Hepatocyte (in vitro differentiated cells): ENCODE data around the gene SHC3. TPM values are rescaled to one million over a fixed set of nuclear protein-coding genes. Genes with fewer than 3 reads are reported as not detected.

ENCODE experiments used
- DNase-seq: peaks from one replicate; pipeline ENCODE4 v3.0.0-alpha.2; 2016; ENCODE audit warnings: low spot score
- H2AFZ ChIP-seq: fragments of 200-600 bp; sonication (generic); 2 replicates; pipeline ENCODE4 v1.6.0; 2016; ENCODE audit warnings: antibody characterized with exemption, mild to moderate bottlenecking
- H3K27ac ChIP-seq: fragments of 200-600 bp; sonication (generic); 2 replicates; pipeline ENCODE4 v1.5.1; 2016; ENCODE audit warnings: mild to moderate bottlenecking
- H3K27me3 ChIP-seq: fragments of 200-600 bp; sonication (generic); 2 replicates; pipeline ENCODE4 v1.6.1; 2016
- H3K36me3 ChIP-seq: fragments of 200-600 bp; sonication (generic); replicated peaks from 2 replicates; pipeline ENCODE4 v1.5.1; 2016; ENCODE audit warnings: low read depth; ENCODE audit not compliant: insufficient read depth
- H3K4me1 ChIP-seq: fragments of 200-600 bp; sonication (generic); 2 replicates; pipeline ENCODE4 v1.5.1; 2016; ENCODE audit warnings: mild to moderate bottlenecking, moderate library complexity; ENCODE audit not compliant: insufficient read depth
- H3K4me2 ChIP-seq: fragments of 200-600 bp; sonication (generic); 2 replicates; pipeline ENCODE4 v1.6.0; 2016
- H3K4me3 ChIP-seq: fragments of 200-600 bp; sonication (generic); 2 replicates; pipeline ENCODE4 v1.5.1; 2016; ENCODE audit warnings: mild to moderate bottlenecking
- H3K79me2 ChIP-seq: fragments of 200-600 bp; sonication (generic); 2 replicates; pipeline ENCODE4 v1.6.0; 2017; ENCODE audit warnings: mild to moderate bottlenecking
- H3K9me2 ChIP-seq: fragments of 200-600 bp; sonication (generic); replicated peaks from 2 replicates; pipeline ENCODE4 v1.6.0; 2017; ENCODE audit warnings: mild to moderate bottlenecking; ENCODE audit not compliant: insufficient read depth
- H3K9me3 ChIP-seq: fragments of 200-600 bp; sonication (generic); 2 replicates; pipeline ENCODE4 v1.5.1; 2016; ENCODE audit warnings: low read depth, mild to moderate bottlenecking
- H4K20me1 ChIP-seq: fragments of 200-600 bp; sonication (generic); 2 replicates; pipeline ENCODE4 v1.6.0; 2016; ENCODE audit warnings: mild to moderate bottlenecking; ENCODE audit not compliant: insufficient read depth, poor library complexity, severe bottlenecking
- EZH2 ChIP-seq: fragments of 200-600 bp; sonication (generic); IDR thresholded peaks from 2 replicates; pipeline ENCODE4 v1.6.1; 2016; ENCODE audit warnings: antibody characterized with exemption, mild to moderate bottlenecking, borderline replicate concordance
- EZH2phosphoT487 ChIP-seq: fragments of 200-600 bp; sonication (generic); IDR thresholded peaks from one replicate; pipeline ENCODE4 v1.6.1; 2018; ENCODE audit warnings: antibody characterized with exemption, mild to moderate bottlenecking, low read depth, moderate library complexity; ENCODE audit not compliant: unreplicated experiment, severe bottlenecking
- WGBS: methylation state at CpG from one replicate; pipeline ENCODE4 v1.1.6; 2016; ENCODE audit warnings: low lambda C conversion rate; ENCODE audit errors: missing lambda C conversion rate; 5-methylcytosine and 5-hydroxymethylcytosine counted together
- polyA plus RNA-seq: library from polyadenylated mRNA; unstranded; fragments of >200 nt; fragmentation: Nextera tagmentation; extraction: Ambion mirVana; gene quantifications from 2 replicates; pipeline ENCODE4 v1.2.1, GENCODE V29; 2016
- total RNA-seq: library from RNA; depleted of rRNA; stranded (reverse); fragments of >200 nt; gene quantifications from 2 replicates; pipeline ENCODE4 v1.2.3, GENCODE V29; 2014
- TF ChIP-seq, protein P1 (sequence below): fragments of 200-600 bp; sonication (generic); IDR thresholded peaks from 2 replicates; pipeline ENCODE4 v1.5.1; 2016; ENCODE audit warnings: antibody characterized with exemption, mild to moderate bottlenecking; ENCODE audit not compliant: poor library complexity

SHC3 gene
- total and polyA plus RNA-seq, 2 experiments from 2014 or later: 1.5 to 1.8 TPM

GRCh38 chr9:88965473-88965872, 213.1 kb downstream of the SHC3 start:
- Histone ChIP-seq H3K4me1 (no peaks in the 10 kb centered on the region), H3K27me3 (no peaks in the 10 kb centered on the region), H3K36me3 (no peaks in the 10 kb centered on the region), H3K27ac (no peak overlapping the region), H3K79me2 (no peaks in the 10 kb centered on the region), H3K4me3 (no peak overlapping the region), H3K9me3 (no peaks in the 10 kb centered on the region), H3K4me2 (no peak overlapping the region), H4K20me1 (no peaks in the 10 kb centered on the region), H3K9me2 (no peaks in the 10 kb centered on the region), H2AFZ (no peak overlapping the region)
- TF ChIP-seq, protein P1, sequence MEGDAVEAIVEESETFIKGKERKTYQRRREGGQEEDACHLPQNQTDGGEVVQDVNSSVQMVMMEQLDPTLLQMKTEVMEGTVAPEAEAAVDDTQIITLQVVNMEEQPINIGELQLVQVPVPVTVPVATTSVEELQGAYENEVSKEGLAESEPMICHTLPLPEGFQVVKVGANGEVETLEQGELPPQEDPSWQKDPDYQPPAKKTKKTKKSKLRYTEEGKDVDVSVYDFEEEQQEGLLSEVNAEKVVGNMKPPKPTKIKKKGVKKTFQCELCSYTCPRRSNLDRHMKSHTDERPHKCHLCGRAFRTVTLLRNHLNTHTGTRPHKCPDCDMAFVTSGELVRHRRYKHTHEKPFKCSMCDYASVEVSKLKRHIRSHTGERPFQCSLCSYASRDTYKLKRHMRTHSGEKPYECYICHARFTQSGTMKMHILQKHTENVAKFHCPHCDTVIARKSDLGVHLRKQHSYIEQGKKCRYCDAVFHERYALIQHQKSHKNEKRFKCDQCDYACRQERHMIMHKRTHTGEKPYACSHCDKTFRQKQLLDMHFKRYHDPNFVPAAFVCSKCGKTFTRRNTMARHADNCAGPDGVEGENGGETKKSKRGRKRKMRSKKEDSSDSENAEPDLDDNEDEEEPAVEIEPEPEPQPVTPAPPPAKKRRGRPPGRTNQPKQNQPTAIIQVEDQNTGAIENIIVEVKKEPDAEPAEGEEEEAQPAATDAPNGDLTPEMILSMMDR: no peak
- TF ChIP-seq EZH2phosphoT487: no peak
- TF ChIP-seq EZH2: no peak
- WGBS: 92% methylated on average over 8 of the region's 8 CpGs
- no peak for DNase-seq

DNA sequence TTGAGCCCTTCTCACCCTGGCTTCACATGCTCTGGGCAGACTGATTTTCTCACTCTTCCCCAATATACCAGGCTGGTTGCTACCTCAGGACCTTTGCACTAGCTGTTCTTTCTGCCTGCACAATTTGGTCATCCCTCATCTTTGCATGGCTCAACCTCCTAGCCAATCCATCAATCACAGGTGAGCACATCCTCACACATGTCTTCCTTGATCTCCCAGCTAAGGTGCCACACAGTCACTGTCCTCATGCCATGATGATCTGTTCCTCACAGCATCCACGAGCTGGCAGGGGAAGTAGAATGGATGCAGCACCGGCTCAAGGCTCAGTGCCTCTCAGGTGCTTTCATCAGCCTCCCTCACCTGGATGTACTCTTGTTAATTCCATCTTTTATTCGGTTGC, 218.0 kb downstream of the SHC3 start:
- WGBS: 91% methylated on average over 3 of the region's 3 CpGs
- H3K4me3 ChIP-seq: no peak overlapping the region
- no peaks in the 10 kb centered on the region for H3K9me3 ChIP-seq
- H3K4me2 ChIP-seq: no peak overlapping the region
- no peaks in the 10 kb centered on the region for H3K4me1 ChIP-seq
- no peaks in the 10 kb centered on the region for H3K27me3 ChIP-seq
- TF ChIP-seq EZH2phosphoT487 (no peak), EZH2 (no peak)
- TF ChIP-seq, protein P1: no peak
- no peaks in the 10 kb centered on the region for H3K36me3 ChIP-seq
- no peaks in the 10 kb centered on the region for H4K20me1 ChIP-seq
- H3K27ac ChIP-seq: no peak overlapping the region
- H3K79me2 ChIP-seq: no peaks in the 10 kb centered on the region
- no peak overlapping the region for H2AFZ ChIP-seq
- DNase-seq: no peak
- no peaks in the 10 kb centered on the region for H3K9me2 ChIP-seq

GRCh38 chr9:88959727-88960469, 218.7 kb downstream of the SHC3 start:
- TF ChIP-seq EZH2 (no peak), EZH2phosphoT487 (no peak)
- TF ChIP-seq, protein P1: no peak
- no peak overlapping the region for H3K27ac ChIP-seq
- H3K9me2 ChIP-seq: no peaks in the 10 kb centered on the region
- no peaks in the 10 kb centered on the region for H3K4me1 ChIP-seq
- WGBS: 73% methylated on average over 5 of the region's 5 CpGs
- no peak overlapping the region for H2AFZ ChIP-seq
- no peak overlapping the region for H3K4me3 ChIP-seq
- no peaks in the 10 kb centered on the region for H3K36me3 ChIP-seq
- no peaks in the 10 kb centered on the region for H4K20me1 ChIP-seq
- no peaks in the 10 kb centered on the region for H3K9me3 ChIP-seq
- DNase-seq: no peak
- no peaks in the 10 kb centered on the region for H3K79me2 ChIP-seq
- H3K27me3 ChIP-seq: no peaks in the 10 kb centered on the region
- no peak overlapping the region for H3K4me2 ChIP-seq
